Embryonic facial prominence (tissue), 1 donor: ENCODE results near the gene ABCG8.
"Not testable (repeated sequence)": the region's sequence is repeated elsewhere in the genome, so short reads cannot be mapped to it uniquely, and the experiment has no call there.

Experiments
- DNase-seq: peaks from one replicate; pipeline ENCODE4 v3.0.0-alpha.2; 2016; ENCODE audit errors: extremely low spot score

The ABCG8 gene

DNA sequence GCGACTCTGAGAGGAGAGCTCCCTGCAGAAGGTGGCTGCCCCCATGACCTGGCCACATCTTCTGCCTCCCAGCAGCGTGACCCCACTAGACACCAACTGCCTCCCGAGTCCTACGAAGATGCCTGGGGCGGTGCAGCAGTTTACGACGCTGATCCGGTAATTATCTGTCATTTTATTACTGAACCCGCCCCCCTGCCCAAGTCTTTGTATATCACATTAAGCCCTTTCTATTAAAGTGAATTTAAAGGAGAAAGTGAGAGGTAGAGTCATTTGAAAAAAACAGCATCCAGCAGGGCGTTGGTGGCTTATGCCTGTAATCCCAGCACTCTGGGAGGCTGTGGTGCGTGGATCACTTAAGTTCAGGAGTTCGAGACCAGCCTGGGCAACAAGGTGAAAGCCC, 33.4 kb downstream of the ABCG8 start:
- no peak for DNase-seq

DNA sequence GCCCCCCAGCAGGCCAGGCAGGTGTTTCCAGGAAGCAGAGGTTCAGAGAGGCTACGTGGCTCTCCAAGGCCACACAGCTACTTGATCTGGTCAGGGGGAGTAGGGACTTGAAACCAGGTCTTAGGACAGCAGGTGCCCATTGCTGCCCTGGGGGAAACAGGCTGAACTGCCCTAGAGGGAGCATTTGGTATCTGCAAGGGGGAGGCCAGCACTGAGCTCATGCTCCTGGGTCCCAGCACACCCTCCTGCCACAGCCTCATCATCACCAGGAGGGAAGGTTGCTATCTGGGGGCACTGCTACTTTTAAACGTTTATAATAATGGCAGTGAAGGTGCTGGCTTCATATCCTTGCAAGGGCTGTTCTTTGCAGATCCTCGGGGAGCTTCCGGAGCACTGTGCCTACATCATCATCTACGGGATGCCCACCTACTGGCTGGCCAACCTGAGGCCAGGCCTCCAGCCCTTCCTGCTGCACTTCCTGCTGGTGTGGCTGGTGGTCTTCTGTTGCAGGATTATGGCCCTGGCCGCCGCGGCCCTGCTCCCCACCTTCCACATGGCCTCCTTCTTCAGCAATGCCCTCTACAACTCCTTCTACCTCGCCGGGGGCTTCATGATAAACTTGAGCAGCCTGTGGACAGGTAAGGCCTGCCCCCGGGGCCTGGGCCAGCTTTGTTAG, 36.1 kb downstream of the ABCG8 start:
- DNase-seq, result no peak

DNA sequence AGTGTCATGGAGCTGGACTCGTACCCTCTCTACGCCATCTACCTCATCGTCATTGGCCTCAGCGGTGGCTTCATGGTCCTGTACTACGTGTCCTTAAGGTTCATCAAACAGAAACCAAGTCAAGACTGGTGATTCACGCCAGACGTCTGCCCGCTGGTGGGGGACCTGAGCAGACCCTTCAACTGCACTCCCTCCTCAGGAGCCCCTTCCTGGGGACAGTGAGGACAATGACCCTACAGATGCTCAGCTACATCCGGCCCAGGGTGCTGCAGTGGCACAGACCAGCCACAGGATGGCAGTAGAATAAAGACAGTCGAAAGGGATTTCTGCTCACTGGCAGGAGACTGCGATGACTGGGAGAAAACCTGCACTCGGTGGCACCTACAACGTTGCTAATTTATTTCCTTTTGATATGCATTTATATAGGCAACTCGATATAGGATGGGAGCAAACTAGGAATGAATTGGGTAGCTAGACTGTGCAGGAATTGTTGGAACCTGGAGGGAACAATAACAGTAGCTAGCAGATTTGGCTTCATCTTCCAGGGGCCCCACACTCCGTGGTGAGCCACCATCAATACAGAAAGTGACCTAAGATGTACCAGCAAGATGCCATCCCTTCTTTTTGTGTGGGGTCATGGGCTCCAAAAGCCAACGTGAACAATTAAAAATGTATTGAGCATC, 39.2 kb downstream of the ABCG8 start:
- no peak for DNase-seq

DNA sequence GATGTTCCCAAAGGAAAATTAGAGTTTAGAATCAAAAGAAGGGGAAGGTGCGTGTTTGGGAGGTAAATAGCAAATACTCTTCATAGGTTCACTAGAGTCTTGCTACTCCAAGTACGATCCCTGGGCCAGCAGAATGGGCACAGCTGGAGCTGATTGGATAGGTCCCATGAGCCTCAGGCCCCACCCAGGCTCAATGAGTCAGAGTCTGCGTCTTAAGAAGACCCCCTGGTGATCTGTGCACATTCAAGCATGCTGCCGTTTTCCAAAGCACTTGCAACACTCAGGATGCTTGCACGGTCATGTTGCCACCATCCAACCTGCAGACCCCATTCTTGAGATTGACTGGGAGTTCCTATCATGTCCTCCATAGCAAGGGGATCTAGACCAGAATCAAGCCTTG, 40.5 kb downstream of the ABCG8 start:
- no peak for DNase-seq

DNA sequence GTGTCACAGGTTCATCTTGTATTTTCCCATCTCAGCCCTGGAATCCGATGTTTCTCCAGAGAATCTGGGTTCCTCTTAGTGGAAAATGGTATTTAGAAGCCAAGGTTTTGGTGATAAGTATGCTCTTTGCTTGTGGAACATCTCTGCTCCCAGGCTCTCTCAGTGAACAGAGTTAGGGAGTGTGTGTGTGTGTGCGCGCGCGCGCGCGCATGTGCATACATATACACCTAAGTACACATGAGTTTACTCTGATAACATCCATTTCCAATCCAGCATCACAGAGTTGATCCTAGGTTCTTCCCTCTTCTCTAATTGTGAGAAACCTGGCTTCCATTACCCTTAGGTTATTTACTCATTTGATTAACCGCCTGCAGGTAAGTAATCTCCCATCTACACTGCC, 41.7 kb downstream of the ABCG8 start:
- no peak for DNase-seq

DNA sequence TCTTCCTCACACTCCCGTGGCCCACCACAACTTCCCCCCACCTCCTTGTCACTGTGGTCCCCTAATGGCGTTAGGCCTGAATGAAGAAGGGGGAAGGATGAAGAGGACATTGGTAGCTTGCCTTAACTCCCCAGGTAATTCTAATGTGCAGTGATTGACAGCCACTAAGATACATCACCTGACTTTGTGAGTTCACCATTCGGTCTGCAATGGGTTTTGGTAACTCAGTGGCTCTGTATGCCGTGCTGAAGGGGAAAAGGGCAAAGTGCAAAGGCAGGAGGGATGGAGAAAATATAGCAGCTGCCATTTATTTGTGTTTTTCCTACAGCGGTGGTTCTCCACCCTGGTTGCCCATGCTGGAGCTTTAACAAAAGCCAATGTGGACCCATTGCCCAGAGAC, 42.2 kb downstream of the ABCG8 start:
- no peak for DNase-seq

DNA sequence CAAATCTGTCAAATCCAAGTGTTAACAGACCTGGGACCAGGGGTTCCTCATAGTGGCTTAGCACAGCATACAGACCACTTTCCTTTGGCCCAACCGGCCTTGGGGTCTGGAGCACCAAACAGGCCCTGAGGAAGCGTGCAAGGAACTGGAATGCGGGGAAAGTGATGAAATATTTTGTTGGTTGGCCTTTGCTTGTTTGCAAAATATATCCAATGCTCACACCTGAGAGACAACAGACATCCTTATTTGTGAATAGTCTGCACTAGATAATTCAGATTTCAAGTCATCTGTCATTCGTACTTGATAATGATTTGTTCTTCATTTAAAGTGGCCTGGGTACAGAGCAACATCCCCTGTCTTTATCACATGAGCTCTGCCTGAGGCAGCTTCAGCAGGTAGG, 43.5 kb downstream of the ABCG8 start:
- no peak for DNase-seq

DNA sequence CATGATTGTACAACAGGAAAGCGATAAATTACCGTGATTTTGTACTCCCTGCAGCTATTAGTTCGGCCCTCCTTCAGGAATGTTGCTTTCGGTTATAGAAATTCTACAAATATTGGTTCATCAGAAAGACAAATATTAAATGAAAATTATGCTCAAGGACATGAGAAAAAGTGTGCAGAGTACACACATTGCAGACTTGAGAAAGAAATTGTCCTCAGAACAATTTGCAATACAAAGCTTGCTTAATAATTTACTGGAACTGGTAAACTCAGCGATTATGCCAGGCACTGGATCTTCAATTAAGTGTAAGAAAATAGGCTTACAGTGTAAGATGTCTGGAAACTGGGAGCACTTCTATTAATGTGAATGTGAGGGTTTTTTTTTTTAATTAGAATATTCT, 45.9 kb downstream of the ABCG8 start:
- no peak for DNase-seq

DNA sequence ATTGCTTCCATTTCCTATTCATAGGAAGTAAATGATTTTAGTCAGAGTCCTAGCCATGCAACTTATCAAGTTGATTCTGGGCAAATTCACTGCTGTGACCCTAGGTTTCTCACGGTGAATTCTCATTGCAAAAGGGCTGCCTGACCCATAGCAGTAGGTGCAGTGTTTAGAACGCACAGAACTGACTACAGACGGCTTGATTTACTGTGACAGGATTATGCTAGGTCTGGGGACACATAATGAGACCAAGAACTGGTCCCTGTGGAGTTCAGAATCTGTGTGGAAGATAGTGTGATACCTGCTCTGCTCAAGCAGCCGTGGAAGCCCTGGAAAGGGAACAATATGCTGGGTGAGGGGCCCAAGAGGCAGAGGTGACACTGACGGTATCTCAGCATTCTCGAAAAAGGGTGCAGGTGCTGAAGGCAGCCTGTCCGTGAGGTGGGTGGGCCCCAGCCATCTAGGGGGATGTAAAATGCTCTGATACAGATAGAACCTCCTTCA, 46.4 kb downstream of the ABCG8 start:
- no peak for DNase-seq

DNA sequence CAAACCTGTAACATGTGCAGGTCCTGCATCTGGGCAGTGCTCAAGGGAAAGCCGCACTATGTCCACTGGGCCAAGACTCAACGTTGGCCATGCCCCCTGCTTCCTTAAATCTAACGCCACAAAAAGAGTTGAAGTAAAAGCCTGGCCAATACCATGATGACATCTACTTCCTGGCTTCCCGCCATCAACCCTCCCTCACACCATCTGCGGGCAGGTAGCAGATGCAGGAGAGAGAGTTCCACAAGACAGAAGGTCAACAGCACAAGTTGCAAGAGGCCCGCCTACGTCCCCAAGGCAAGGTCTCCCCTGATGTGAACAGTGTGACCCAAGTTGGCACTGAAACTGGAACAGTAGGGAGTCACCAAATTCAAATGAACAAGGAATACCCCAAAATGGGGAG, 48.4 kb downstream of the ABCG8 start:
- no peak for DNase-seq

DNA sequence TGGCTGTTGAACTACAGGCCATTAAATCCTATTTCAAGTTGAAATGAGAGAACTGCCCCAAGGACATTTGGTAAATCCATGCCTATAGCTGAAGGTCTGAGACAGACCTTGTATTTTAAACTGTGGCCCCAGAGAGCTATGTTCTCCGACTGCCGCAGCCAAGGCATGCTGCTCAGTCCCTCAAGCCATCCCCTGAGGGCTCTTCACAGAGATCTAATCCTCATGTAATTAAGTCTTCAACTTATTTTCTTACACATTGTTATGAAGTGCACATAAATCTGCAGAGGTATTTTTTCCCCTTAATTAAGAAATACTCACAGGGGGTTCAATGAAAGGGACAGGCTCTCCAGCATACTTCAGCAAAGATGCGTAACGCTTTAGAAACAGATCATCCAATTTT, 50.6 kb downstream of the ABCG8 start:
- DNase-seq, result no peak

DNA sequence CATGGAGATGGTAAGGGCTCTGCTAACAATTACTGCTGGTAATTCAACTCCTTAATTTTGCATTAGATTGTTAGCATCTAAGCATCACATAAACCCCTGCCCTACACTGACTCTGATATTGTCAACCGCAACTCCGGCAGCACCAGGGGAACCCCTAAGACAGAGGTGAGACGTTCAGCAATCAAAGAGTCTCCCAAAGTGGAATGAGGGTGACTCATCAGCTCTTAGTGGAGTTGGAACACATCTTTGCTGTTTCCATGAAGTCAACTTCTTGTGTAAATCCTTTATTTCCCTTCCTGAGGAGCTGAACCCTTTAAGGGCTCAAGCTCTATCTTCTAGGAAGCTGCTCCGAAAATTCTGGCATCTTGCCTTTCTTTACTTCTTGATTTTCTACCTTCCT, 52.1 kb downstream of the ABCG8 start:
- DNase-seq, result no peak

DNA sequence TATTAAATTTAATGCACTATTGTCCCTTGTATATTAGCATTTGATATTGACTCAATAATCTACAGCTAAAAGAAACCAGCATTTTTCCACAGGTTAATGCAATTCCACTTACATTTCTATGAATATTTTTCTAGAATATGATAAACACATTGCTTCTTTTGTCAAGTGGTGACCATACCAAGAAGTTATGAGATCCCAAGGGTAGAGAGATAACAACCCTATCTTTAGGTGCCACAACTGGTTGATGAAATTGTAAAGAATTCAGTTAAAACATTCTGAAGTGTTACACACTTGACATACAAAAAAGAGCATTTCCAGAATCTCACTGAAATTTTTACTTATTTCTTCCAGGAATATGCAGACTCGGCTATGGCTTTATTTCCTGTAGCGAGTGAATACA, 56.0 kb downstream of the ABCG8 start:
- DNase-seq, result no peak

DNA sequence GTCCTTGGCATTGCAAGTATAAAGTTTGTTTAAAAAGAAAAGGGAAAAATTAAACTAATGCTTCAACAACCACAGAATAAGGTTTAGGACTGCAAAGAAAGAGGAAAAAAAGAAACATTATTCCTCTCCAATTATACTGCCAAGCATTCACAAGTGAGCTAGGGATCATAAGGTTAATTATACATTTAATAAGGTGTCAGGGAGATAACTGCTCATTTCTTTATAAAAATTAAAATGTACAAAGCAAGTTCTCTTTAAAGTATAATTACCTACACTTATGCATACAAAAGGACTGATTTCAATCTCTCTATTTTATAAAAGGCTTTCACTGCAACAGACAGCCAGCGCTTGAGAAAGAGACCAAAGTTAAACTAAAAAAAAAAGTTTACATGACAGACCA, 58.1 kb downstream of the ABCG8 start:
- no peak for DNase-seq

DNA sequence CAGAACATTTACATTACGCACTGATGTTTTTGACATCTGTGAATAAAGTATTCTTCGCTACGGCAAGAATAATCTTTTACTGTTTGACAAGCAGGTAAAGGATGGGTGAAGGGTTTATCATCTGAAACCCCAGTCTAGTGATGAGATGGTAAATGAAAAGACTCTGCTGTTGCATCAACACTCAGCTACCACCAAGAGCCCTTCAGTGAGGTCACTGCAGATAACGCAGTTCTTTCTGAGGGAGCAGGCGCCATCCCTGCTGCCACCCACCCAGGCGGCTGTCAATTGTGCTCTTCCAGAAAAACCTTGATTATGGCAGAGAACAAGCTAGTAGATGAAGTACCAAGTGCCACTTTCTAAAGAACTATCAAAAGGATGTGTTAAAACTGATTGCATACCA, 58.7 kb downstream of the ABCG8 start:
- no peak for DNase-seq

DNA sequence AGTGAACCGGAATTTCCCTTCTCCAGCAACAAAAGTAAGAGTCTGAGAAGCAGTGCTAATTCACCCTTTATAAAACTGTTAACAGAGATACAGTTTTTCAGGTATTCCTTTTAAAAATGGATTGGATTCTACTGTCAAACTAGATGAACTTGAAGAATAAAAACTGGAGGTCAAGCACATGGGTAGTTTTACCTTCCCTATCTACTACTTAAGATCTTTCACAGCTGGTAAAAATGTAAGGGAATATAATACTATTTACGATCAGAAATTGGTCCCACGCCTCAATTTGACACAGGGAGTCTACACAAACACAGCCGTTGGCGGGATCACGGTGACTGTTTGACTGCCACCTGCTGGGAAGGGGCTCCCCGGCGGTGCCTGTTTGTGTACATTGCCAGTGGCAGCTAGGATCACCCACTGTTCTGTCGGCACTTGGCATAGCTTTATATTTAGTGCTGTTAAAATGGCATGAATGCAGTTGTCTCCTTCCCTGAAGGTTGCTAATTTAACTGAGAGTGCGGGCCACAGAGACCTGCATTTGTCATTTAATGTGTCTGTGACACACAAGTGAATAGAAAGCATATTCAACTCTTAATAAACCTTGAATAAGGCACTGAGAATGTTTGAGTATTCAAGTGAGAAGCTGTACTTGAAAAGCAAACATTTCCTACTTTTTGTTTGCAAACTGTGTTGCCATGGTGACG, 59.5 kb downstream of the ABCG8 start:
- DNase-seq, result no peak

DNA sequence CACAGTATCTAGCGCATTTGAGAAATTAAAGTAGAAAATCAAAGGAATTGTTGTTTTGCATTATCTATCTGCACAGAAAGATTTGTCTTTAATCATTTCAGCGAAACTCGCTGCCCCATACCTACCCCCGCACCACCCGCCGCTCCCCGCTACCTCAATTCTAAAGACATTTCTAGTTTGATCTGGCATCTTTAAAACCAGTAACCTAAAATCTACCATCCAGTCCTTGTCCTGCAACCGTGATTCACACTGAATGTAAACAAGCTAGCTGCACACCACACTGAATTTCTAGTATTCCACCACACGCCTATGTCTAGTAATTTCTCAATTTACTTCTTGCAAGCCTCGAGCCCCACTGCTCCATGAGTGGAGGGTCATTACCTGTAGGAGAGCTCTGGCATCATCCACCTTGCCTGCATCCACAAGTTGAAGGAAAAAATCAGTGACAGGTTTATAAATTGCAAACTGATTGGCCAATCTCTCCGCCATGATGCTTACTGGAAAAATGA, 60.1 kb downstream of the ABCG8 start:
- no peak for DNase-seq

DNA sequence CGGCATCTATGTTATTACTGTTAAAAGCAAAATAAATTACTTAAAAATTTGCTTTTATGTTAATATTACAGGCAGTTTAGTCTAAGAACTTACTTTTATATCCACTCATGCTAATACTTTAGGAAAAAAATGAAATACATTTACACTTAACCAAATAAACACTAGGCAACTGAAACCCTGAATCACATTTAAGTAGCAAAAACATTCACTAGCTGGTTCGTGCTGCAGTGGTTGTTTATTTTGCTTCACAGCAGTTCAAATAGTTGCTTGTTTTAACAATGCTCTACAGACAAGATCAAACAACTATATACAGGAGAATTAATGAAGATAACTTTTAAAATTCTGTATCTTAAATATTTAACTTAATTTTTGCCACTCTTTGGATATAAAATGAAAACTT, 60.8 kb downstream of the ABCG8 start:
- DNase-seq, result no peak

DNA sequence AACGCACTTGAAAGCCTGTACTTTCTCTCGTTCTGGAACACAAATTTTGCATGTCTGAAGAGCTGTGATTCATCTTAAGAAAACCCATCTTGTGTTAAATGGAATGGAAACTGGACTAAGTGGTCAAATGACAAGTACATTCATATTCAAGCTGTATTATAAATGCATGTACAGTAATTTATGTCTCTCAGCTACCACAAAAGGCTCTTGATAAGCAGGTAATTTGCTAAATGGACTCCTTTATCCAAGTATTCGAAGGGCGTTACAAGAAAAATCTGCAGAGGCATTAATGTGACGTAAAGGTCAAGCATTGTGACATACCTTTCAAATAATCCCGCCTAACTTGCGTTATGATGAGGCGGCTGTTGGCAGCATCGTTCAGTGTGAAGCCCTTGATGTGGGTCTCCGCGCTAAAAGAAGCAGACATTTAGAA, 66.6 kb downstream of the ABCG8 start:
- DNase-seq, result no peak

DNA sequence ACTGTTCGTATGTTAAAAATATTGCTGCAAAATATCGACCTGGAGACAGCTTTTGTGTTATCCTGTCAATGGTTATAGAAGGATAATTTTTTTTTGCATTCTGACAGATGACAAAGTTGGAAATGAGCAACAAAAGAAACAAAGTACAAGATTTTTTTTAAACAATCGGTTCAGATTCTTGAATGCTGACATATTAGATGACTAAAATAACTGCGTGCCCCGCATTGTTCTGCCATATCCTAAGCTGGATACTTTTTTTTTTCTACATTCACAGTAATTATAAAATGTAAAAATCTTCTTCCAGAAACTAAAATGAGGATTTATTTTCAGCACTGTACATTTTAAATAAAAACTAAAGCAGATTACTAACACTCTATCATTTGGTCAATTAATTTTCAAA, 67.1 kb downstream of the ABCG8 start:
- DNase-seq, result no peak

DNA sequence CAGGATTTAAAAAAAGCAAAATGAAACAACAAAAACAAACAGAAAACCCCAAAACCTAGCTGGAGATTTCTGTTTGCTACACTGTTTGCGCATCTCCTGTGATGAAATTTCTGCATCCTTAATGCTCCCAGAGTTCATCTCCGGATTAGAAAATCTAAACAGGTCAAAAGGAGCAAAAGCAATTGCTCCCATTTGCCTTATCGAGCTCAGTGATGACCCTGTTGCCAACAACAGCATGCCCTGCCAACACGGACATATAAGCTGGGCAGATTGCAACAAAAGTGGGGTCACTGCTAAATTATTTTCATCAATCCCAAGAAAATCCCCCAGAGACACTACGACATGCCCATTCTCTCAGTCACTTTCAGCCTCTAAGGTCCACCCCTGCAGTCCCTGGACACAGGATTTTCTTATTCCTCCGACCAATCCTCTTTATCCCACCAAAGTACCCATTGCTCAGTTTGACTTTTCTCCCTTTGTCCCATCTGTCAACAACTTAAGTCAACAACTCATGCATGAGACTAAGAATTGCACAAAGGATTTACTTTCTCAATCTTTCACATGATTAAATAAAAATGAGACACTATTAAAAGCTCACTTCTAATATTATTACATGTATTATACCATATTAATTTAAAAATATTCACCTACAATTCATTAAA, 67.8 kb downstream of the ABCG8 start:
- no peak for DNase-seq

DNA sequence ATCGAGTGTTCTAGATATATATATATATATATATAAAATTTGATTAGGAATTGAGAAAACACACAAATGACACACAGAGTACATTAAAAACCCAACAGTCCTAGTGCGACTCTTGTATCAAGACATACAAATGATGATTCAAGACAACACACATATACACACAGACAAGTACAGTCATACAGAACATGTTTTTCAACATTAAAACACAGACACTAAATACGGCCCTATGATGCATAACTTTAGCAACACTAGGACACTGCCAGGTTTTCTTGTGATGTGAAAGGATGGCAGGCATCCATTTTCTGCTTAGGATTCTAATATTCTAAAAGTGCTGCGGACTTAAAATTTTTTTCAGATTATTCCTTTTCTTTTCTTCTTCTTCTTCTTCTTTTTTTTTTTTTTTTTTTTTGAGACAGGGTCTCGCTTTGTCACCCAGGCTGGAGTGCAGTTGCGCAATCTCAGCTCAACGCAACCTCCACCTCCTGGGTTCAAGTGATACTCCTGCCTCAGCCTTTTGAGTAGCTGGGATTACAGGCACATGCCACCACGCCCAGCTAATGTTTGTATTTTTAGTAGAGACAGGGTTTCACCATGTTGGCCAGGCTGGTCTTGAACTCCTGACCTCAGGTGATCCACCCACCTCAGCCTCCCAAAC, 72.5 kb downstream of the ABCG8 start:
- not testable (repeated sequence) for DNase-seq
